Astrocyte (in vitro differentiated cells and primary cell): ENCODE results near the gene NDUFS8.

Source experiments
- EZH2 ChIP-seq: IDR thresholded peaks from 2 replicates; pipeline ENCODE4 v1.6.1; 2012; ENCODE audit warnings: mild to moderate bottlenecking, low read length, inconsistent platforms; ENCODE audit not compliant: insufficient read depth
- TF ChIP-seq, protein P1 (sequence below): IDR thresholded peaks from 2 replicates; pipeline ENCODE4 v1.5.1; 2011; ENCODE audit warnings: low read depth, mild to moderate bottlenecking, inconsistent platforms, low read length, moderate library complexity; ENCODE audit not compliant: insufficient read depth

DNA sequence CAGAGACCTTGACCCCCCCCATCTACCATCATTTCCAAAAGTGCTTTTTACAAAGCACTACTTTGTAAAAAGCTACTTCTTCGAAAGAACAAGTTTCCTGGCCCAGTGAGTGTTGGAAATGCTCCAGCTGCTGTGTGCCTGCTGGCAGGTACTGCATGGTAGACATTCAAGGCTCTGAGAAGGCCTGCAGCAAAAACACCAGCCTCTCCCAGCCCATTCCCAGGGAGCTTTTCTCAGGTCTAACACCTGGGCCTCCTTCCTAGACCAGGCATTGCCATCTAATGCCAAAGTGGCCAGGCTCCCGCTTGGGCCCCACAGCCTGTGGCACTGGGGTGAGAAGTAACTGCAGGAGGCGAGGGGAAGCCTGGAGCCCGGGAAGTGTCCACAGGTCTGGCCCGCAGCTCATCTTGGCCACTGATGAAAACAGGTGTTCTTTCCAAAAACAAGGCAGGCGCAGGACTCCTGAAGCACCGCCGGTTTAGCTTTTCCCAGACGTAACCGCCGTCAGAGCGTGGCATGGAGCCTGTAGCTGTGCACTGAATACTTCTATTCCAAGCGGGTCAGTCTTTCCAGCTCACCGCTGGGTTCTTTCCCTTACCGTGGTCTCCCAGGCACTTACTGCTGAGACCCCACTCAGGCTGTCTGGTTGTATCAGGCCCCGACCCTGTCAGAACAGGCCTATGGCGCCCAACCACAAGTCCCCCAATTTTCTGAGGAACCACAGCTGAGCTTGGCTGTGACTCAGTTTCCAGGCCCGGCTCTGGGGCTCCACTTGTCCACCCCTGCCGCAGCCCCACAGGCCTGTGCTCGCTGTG, 7.1 kb downstream of the NDUFS8 start:
- TF ChIP-seq, protein P1, sequence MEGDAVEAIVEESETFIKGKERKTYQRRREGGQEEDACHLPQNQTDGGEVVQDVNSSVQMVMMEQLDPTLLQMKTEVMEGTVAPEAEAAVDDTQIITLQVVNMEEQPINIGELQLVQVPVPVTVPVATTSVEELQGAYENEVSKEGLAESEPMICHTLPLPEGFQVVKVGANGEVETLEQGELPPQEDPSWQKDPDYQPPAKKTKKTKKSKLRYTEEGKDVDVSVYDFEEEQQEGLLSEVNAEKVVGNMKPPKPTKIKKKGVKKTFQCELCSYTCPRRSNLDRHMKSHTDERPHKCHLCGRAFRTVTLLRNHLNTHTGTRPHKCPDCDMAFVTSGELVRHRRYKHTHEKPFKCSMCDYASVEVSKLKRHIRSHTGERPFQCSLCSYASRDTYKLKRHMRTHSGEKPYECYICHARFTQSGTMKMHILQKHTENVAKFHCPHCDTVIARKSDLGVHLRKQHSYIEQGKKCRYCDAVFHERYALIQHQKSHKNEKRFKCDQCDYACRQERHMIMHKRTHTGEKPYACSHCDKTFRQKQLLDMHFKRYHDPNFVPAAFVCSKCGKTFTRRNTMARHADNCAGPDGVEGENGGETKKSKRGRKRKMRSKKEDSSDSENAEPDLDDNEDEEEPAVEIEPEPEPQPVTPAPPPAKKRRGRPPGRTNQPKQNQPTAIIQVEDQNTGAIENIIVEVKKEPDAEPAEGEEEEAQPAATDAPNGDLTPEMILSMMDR = no peak
- TF ChIP-seq EZH2 = no peak
